Muscle layer of duodenum (tissue), 2 donors: ENCODE measurements around the gene PPP1R12B.
"Not testable (repeated sequence)": the region's sequence is repeated elsewhere in the genome, so short reads cannot be mapped to it uniquely, and the experiment has no call there.

Source experiments
- H3K27ac ChIP-seq: one replicate; pipeline ENCODE4 v1.7.0; 2013; ENCODE audit warnings: mild to moderate bottlenecking, low read length
- H3K27me3 ChIP-seq: one replicate; pipeline ENCODE4 v1.7.0; 2013; ENCODE audit warnings: low read depth, mild to moderate bottlenecking, control low read depth, low read length
- H3K36me3 ChIP-seq, 2 donors: one replicate each; pipeline ENCODE4 v1.7.0; 2013; ENCODE audit warnings: low read length in 2 of 2, control low read depth in 1 of 2, mild to moderate bottlenecking in 1 of 2; ENCODE audit not compliant: insufficient read depth in 2 of 2, control insufficient read depth in 1 of 2
- H3K4me1 ChIP-seq, 2 donors: one replicate each; pipeline ENCODE4 v1.7.0; 2013; ENCODE audit warnings: low read length in 2 of 2, mild to moderate bottlenecking in 2 of 2, control low read depth in 1 of 2, moderate library complexity in 1 of 2; ENCODE audit not compliant: insufficient read depth in 2 of 2, control insufficient read depth in 1 of 2
- H3K4me3 ChIP-seq, 2 donors: one replicate each; pipeline ENCODE4 v1.7.0; 2013; ENCODE audit warnings: low read length in 2 of 2, low read depth in 1 of 2, mild to moderate bottlenecking in 1 of 2
- H3K9me3 ChIP-seq, 2 donors: one replicate each; pipeline ENCODE4 v1.7.0; 2013; ENCODE audit warnings: low read length in 2 of 2, control low read depth in 1 of 2, mild to moderate bottlenecking in 1 of 2; ENCODE audit not compliant: control insufficient read depth in 1 of 2
- donor health status: healthy.

PPP1R12B gene

GRCh38 chr1:202632241-202632640 lies 283.7 kb downstream of the PPP1R12B start:
- Histone ChIP-seq H3K4me3 (no peak overlapping the region), H3K27me3 (no peaks in the 10 kb centered on the region), H3K4me1 (no peaks in the 10 kb centered on the region), H3K27ac (no peak overlapping the region), H3K36me3 (no peaks in the 10 kb centered on the region), H3K9me3 (no peaks in the 10 kb centered on the region)

GRCh38 chr1:202636171-202636570 lies 287.7 kb downstream of the PPP1R12B start:
- not testable (repeated sequence) for H3K4me1 ChIP-seq, H3K27ac ChIP-seq, H3K27me3 ChIP-seq, H3K36me3 ChIP-seq, H3K4me3 ChIP-seq, H3K9me3 ChIP-seq

GRCh38 chr1:202637321-202638018 lies 289.0 kb downstream of the PPP1R12B start:
- H3K27me3 ChIP-seq: peaks cover 14% of the 10 kb centered on the region
- H3K36me3 ChIP-seq, H3K9me3 ChIP-seq, H3K4me1 ChIP-seq, H3K27ac ChIP-seq, H3K4me3 ChIP-seq: not testable (repeated sequence)

- peaks cover 0 to 11% of the 10 kb centered on the region in 2 donors for H3K4me1 ChIP-seq
- H3K36me3 ChIP-seq: no peaks in the 10 kb centered on the region
- peaks cover 19% of the 10 kb centered on the region for H3K27me3 ChIP-seq
- H3K9me3 ChIP-seq: no peaks in the 10 kb centered on the region
- H3K27ac ChIP-seq: no peak overlapping the region
- H3K4me3 ChIP-seq: no peak overlapping the region
Measured at GRCh38 chr1:202638019-202638700, 289.7 kb downstream of the PPP1R12B start.

- peaks cover 23% of the 10 kb centered on the region for H3K27me3 ChIP-seq
- H3K27ac ChIP-seq, H3K4me3 ChIP-seq, H3K9me3 ChIP-seq, H3K36me3 ChIP-seq: not testable (repeated sequence)
- peaks cover 0 to 16% of the 10 kb centered on the region in 2 donors for H3K4me1 ChIP-seq
Measured at GRCh38 chr1:202638701-202639305, 290.3 kb downstream of the PPP1R12B start.

GRCh38 chr1:202639500-202639899 lies 291.0 kb downstream of the PPP1R12B start:
- no peaks in the 10 kb centered on the region for H3K36me3 ChIP-seq
- peaks cover 0 to 20% of the 10 kb centered on the region in 2 donors for H3K4me1 ChIP-seq
- H3K27ac ChIP-seq: no peak overlapping the region
- H3K4me3 ChIP-seq: no peak overlapping the region
- H3K27me3 ChIP-seq: peaks cover 30% of the 10 kb centered on the region
- H3K9me3 ChIP-seq: no peaks in the 10 kb centered on the region

- H3K27me3 ChIP-seq: peaks cover 45% of the 10 kb centered on the region
- peak overlapping the region in 1 of 2 donors; percentile 62 for H3K4me3 ChIP-seq
- no peaks in the 10 kb centered on the region for H3K9me3 ChIP-seq
- H3K4me1 ChIP-seq: peaks cover 0 to 20% of the 10 kb centered on the region in 2 donors
- no peak overlapping the region for H3K27ac ChIP-seq
- no peaks in the 10 kb centered on the region for H3K36me3 ChIP-seq
Measured at GRCh38 chr1:202642212-202642611, 293.7 kb downstream of the PPP1R12B start.
